ENCODE measurements around the gene ATRAID.

DNA sequence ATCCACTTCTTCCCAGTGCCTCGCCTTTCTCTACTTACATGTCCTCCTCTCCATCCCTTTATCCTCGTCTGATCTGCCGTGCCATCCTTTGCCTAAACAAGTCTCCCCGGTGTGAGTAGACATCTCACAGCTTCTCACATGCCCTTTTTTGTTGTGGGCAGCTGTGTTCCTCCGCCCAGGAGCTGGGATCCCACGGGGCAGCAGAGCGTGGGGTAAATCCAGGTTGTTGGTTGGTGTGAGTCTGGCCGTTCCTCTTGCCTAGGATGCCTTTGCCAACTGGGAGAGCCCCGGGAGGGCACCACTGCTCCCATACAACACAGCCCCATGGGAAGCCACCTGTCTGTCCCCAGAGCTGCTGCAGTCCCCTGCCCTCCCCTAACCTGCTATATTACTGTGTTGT lies 28.6 kb downstream of the ATRAID start:
- no peak for TF ChIP-seq POLR2A (IDR thresholded peaks at IDR 0.05)
- no peak for TF ChIP-seq CTCF (IDR thresholded peaks at IDR 0.05)
